Measurements from ENCODE around the gene KRT13. TPM values are rescaled to one million over a fixed set of nuclear protein-coding genes. Genes with fewer than 3 reads are reported as not detected.

KRT13 gene
- total RNA-seq, 1 donor from 2014 or later = not detected

DNA sequence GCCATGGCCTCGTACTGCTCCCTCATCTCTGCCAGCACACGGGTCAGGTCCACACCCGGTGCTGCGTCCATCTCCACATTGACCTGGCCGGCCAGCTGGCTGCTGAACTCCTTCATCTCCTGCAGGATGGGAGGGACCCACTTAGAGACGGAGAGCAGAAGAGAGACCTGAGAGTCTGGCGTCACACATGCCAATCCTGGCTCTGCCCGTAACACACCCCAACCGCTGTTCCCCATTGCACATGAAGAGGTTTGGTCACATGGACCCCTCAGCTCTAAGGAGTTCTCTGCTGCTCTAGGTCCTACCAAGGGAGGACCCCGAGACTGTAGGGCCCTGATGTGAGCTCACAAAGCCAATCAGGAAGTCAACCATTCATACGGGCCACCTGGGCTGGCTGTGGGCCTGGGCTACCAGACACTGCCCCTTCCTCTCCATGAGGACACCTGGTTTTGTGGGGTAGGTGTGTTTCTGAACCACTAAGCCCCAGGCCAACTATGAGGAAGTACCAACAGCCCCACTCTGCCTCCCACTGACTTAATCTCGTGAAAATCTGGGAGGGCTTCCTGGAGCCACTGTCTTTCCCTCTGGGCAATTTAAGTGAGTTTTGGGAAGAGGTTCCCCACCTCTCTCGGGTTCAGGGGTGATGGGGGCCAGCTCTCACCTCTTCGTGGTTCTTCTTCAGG lies 10.9 kb upstream of the KRT13 start:
- no peaks in the 10 kb centered on the region for H3K4me1 Mint-ChIP-seq
- H3K36me3 Mint-ChIP-seq (ENCODE audit: low read depth) = no peaks in the 10 kb centered on the region
- peaks cover 5% of the 10 kb centered on the region for H3K27me3 Mint-ChIP-seq (ENCODE audit: low read depth)
- no peak overlapping the region for H3K27ac Mint-ChIP-seq (ENCODE audit: unreplicated experiment)
- TF ChIP-seq, protein P1, sequence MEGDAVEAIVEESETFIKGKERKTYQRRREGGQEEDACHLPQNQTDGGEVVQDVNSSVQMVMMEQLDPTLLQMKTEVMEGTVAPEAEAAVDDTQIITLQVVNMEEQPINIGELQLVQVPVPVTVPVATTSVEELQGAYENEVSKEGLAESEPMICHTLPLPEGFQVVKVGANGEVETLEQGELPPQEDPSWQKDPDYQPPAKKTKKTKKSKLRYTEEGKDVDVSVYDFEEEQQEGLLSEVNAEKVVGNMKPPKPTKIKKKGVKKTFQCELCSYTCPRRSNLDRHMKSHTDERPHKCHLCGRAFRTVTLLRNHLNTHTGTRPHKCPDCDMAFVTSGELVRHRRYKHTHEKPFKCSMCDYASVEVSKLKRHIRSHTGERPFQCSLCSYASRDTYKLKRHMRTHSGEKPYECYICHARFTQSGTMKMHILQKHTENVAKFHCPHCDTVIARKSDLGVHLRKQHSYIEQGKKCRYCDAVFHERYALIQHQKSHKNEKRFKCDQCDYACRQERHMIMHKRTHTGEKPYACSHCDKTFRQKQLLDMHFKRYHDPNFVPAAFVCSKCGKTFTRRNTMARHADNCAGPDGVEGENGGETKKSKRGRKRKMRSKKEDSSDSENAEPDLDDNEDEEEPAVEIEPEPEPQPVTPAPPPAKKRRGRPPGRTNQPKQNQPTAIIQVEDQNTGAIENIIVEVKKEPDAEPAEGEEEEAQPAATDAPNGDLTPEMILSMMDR (conservative IDR thresholded peaks at IDR 0.05) = no peak
- H3K9me3 Mint-ChIP-seq = no peaks in the 10 kb centered on the region
- no peak for DNase-seq (ENCODE audit: low read depth, low spot score)
- H3K4me3 Mint-ChIP-seq = no peak overlapping the region

DNA sequence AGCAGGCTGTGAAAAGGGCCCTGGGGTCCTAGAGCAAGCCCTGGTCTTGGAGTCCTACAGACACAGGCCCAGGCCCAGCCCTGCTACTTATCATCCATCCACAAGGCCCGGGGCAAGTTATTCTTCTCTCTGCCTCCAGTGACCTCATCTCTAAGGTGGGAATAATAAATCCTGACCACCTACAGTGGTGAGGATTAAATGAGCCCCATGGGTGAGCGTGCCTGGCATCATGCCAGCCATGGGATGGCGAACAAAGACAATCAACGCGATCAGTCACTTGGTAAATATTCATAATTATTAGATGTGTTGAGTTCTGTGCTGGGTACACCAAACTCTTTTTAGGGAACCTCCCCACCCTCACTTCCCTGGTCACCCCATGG lies 7.7 kb upstream of the KRT13 start:
- Mint-ChIP-seq H3K4me3 (no peak overlapping the region), H3K36me3 (ENCODE audit: low read depth) (no peaks in the 10 kb centered on the region), H3K4me1 (no peaks in the 10 kb centered on the region), H3K27me3 (ENCODE audit: low read depth) (no peaks in the 10 kb centered on the region), H3K27ac (ENCODE audit: unreplicated experiment) (no peak overlapping the region), H3K9me3 (no peaks in the 10 kb centered on the region)
- TF ChIP-seq, protein P1 (conservative IDR thresholded peaks at IDR 0.05) = no peak
- no peak for DNase-seq (ENCODE audit: low read depth, low spot score)

DNA sequence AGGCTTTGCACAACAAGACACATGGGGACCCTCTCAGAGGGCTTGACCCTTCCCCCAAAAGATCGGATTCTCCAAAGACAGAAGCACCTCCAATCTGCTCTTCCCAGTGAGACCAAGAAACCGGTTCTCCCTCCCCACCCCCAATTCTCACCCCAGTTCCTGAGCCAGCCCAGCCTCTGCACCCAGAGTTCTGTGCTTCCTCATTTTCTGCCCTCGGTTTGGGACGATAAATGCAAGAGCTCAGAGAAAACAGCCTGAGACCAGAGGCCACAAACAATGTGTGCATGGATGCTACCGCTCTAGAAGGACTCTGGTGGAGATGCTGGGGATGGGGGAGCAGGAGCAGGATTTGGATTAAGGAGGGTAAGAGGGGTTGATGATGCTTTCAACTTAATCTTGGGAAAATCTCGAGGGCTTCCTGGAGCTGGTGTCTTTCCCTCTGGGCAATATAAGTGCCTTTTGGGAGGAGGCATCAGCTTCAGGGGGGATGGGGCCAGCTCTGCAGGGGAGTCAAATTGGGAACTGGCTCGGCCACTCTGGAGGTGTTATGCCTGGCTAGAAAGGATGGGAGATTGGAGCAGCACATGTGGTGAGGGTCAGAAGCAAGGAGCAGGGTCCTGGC lies 7.2 kb upstream of the KRT13 start:
- TF ChIP-seq, protein P1 (conservative IDR thresholded peaks at IDR 0.05) = no peak
- Mint-ChIP-seq H3K27me3 (ENCODE audit: low read depth) (no peaks in the 10 kb centered on the region), H3K4me3 (no peak overlapping the region), H3K4me1 (peaks cover 3% of the 10 kb centered on the region), H3K36me3 (ENCODE audit: low read depth) (no peaks in the 10 kb centered on the region), H3K27ac (ENCODE audit: unreplicated experiment) (no peak overlapping the region), H3K9me3 (no peaks in the 10 kb centered on the region)
- DNase-seq (ENCODE audit: low read depth, low spot score) = no peak

DNA sequence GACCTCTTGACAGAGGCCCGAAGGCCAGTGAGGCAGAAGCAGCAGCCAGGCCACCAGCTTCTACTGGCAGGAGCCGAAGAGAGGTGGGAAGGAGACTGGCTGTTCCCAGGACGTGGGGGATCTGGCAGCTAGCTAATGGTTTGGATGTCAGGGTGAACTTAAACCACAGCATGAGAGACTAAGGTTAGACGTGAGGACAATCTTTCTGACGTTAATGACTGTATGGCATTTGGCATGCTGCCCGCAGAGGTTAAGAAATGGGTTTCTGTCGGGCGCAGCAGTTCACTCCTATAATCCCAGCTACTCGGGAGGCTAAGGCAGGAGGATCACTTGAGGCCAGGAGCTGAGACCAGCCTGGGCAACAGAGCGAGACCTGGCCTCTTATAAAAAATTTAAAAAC lies 6.3 kb upstream of the KRT13 start:
- DNase-seq (ENCODE audit: low read depth, low spot score) = no peak
- H3K4me3 Mint-ChIP-seq = no peak overlapping the region
- H3K4me1 Mint-ChIP-seq = peaks cover 6% of the 10 kb centered on the region
- TF ChIP-seq, protein P1 (conservative IDR thresholded peaks at IDR 0.05) = no peak
- H3K9me3 Mint-ChIP-seq = no peaks in the 10 kb centered on the region
- H3K27ac Mint-ChIP-seq (ENCODE audit: unreplicated experiment) = no peak overlapping the region
- no peaks in the 10 kb centered on the region for H3K36me3 Mint-ChIP-seq (ENCODE audit: low read depth)
- H3K27me3 Mint-ChIP-seq (ENCODE audit: low read depth) = no peaks in the 10 kb centered on the region

DNA sequence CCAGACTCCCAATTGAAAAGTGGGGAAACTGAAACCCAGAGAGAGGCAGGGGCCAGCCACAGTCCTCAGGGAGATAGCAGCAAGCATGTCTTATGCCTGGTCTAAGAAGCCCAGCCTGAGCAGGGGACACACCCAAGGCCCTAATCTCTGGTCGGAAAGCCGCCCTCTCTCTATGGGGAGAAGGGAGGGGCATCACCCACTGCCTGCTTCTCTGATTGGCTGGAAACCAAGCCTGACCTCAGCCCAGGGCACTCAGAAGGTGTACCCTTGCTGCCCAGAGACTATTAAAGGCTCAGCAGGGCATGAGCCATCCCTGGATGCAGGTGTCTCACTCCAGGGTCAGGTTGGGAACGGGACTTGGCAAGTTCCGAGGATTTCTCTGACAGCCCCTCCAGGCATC lies 5.7 kb upstream of the KRT13 start:
- Mint-ChIP-seq H3K9me3 (no peaks in the 10 kb centered on the region), H3K4me1 (peaks cover 6% of the 10 kb centered on the region), H3K4me3 (no peak overlapping the region), H3K27me3 (ENCODE audit: low read depth) (no peaks in the 10 kb centered on the region), H3K36me3 (ENCODE audit: low read depth) (no peaks in the 10 kb centered on the region), H3K27ac (ENCODE audit: unreplicated experiment) (no peak overlapping the region)
- no peak for DNase-seq (ENCODE audit: low read depth, low spot score)
- TF ChIP-seq, protein P1 (conservative IDR thresholded peaks at IDR 0.05) = no peak
